Spleen (tissue), 7 donors: ENCODE measurements around the gene AKAP6.

ENCODE experiments used
- POLR2A ChIP-seq, 3 donors: fragments of 450-650 bp; IDR thresholded peaks; one replicate each; pipeline ENCODE4 v1.5.1; 2017; ENCODE audit warnings: antibody characterized with exemption in 3 of 3, mild to moderate bottlenecking in 1 of 3
- TF ChIP-seq, protein P1 (sequence below), 11 experiments: fragments of 200-600 bp in 7 of 11; fragments of 450-650 bp in 4 of 11; sonication (generic) in 4 of 11; IDR thresholded peaks in 8 of 11; conservative IDR thresholded peaks in 3 of 11; 1 replicate in 7 of 11; 2 replicates in 4 of 11; pipeline versions ENCODE4 v1.4.0 to v1.8.0; 2016 to 2021; ENCODE audit warnings: antibody characterized with exemption in 11 of 11, inconsistent platforms in 4 of 11, mild to moderate bottlenecking in 1 of 11
- donor health status: DM: no; HTN: no; CAD: no; lungs with moderate emphysema.
- donor health status: DM: no; HTN: no; CAD: no.
- donor health status: DM: no; HTN: no; CAD: no.

GRCh38 chr14:32471181-32471580, 142.1 kb downstream of the AKAP6 start:
- TF ChIP-seq, protein P1, sequence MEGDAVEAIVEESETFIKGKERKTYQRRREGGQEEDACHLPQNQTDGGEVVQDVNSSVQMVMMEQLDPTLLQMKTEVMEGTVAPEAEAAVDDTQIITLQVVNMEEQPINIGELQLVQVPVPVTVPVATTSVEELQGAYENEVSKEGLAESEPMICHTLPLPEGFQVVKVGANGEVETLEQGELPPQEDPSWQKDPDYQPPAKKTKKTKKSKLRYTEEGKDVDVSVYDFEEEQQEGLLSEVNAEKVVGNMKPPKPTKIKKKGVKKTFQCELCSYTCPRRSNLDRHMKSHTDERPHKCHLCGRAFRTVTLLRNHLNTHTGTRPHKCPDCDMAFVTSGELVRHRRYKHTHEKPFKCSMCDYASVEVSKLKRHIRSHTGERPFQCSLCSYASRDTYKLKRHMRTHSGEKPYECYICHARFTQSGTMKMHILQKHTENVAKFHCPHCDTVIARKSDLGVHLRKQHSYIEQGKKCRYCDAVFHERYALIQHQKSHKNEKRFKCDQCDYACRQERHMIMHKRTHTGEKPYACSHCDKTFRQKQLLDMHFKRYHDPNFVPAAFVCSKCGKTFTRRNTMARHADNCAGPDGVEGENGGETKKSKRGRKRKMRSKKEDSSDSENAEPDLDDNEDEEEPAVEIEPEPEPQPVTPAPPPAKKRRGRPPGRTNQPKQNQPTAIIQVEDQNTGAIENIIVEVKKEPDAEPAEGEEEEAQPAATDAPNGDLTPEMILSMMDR (IDR thresholded peaks at IDR 0.05 in 8 of 11, conservative IDR thresholded peaks at IDR 0.05 in 3 of 11), result no peak
- TF ChIP-seq POLR2A (IDR thresholded peaks at IDR 0.05), result no peak
